Astrocyte of the spinal cord (primary cell): Measurements from ENCODE around the gene SCML1.
"Not testable (repeated sequence)": the region's sequence is repeated elsewhere in the genome, so short reads cannot be mapped to it uniquely, and the experiment has no call there.

Experiments used
- DNase-seq: peaks from one replicate; pipeline ENCODE4 v3.0.0; 2011; ENCODE audit warnings: low read depth, low spot score
- H3K4me3 ChIP-seq: 2 replicates; pipeline ENCODE4 v1.5.1; 2011; ENCODE audit warnings: low read depth, mild to moderate bottlenecking, low read length, moderate library complexity
- CTCF ChIP-seq: IDR thresholded peaks from 2 replicates; pipeline ENCODE4 v1.5.1; 2012; ENCODE audit warnings: low read depth, mild to moderate bottlenecking, low read length, inconsistent platforms
- in situ Hi-C: cut with HindIII; loops from 2 replicates; pipeline ENCODE4 v1.10.0; 2017; ENCODE audit warnings: low sequenced_read_pairs

Gene SCML1

GRCh38 chrX:17769701-17770269 is 32.5 kb downstream of the SCML1 start:
- H3K4me3 ChIP-seq: no peak overlapping the region
- no peak for DNase-seq
- no peak for TF ChIP-seq CTCF
- in situ Hi-C loops: no loop called here

GRCh38 chrX:17773221-17773876 is 36.1 kb downstream of the SCML1 start:
- in situ Hi-C loops: no loop called here
- H3K4me3 ChIP-seq: no peak overlapping the region
- TF ChIP-seq CTCF: no peak
- no peak for DNase-seq

- DNase-seq: no peak
- no peak for TF ChIP-seq CTCF
- no peak overlapping the region for H3K4me3 ChIP-seq
- in situ Hi-C loops: no loop called here
These were observed 36.8 kb downstream of the SCML1 start for GRCh38 chrX:17774053-17774452.

GRCh38 chrX:17778997-17779396 is 41.7 kb downstream of the SCML1 start:
- H3K4me3 ChIP-seq: no peak overlapping the region
- in situ Hi-C loops: no loop called here
- TF ChIP-seq CTCF: no peak
- DNase-seq: no peak

GRCh38 chrX:17779434-17779833 is 42.1 kb downstream of the SCML1 start:
- no peak for DNase-seq
- no peak overlapping the region for H3K4me3 ChIP-seq
- in situ Hi-C loops: no loop called here
- TF ChIP-seq CTCF: no peak

- in situ Hi-C loops, H3K4me3 ChIP-seq, DNase-seq: not testable (repeated sequence)
These were observed 49.5 kb downstream of the SCML1 start for GRCh38 chrX:17786554-17787347.

- DNase-seq: no peak
- no peak for TF ChIP-seq CTCF
- no peak overlapping the region for H3K4me3 ChIP-seq
- in situ Hi-C loops: no loop called here
These were observed 50.3 kb downstream of the SCML1 start for GRCh38 chrX:17787557-17787956.
